ENCODE measurements around the gene TRPM6.
"Not testable (repeated sequence)": the region's sequence is repeated elsewhere in the genome, so short reads cannot be mapped to it uniquely, and the experiment has no call there.

The TRPM6 gene

GRCh38 chr9:74858751-74859414 is 28.8 kb downstream of the TRPM6 start:
- DNase-seq = no peak

GRCh38 chr9:74856989-74857388 is 30.7 kb downstream of the TRPM6 start:
- no peak for DNase-seq

DNA sequence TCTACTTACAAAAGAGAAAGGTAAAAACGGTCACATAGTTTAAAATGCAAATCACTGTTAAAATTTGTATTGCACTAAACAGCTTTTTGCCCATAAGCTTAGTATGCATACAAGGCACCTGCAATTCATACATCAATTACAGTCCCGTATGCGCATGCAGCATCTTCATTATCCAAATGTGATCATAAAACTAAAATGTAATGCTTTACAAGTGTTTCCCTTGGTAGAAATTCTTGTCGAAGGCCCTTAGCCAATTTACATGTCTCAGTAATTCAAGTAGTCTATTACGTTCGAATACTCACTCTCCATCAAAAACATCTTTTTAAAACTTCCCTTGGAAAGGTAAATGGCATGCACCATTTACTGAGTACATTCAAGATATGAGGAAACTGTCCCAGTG is 32.6 kb downstream of the TRPM6 start:
- DNase-seq = no peak

DNA sequence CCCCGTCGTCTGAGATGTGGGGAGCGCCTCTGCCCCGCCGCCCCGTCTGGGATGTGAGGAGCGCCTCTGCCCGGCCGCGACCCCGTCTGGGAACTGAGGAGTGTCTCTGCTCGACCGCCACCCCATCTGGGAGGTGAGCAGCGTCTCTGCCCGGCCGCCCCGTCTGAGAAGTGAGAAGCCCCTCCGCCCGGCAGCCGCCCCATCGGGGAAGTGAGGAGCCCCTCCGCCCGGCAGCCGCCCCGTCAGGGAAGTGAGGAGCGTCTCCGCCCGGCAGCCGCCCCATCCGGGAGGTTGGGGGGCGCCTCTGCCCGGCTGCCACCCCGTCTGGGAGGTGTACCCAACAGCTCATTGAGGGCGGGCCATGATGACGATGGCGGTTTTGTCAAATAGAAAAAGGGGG is 34.7 kb downstream of the TRPM6 start:
- DNase-seq = not testable (repeated sequence)

- DNase-seq = no peak
Observed at GRCh38 chr9:74848153-74848525, 39.6 kb downstream of the TRPM6 start.

- DNase-seq = no peak
Observed at GRCh38 chr9:74847478-74848152, 40.1 kb downstream of the TRPM6 start.

DNA sequence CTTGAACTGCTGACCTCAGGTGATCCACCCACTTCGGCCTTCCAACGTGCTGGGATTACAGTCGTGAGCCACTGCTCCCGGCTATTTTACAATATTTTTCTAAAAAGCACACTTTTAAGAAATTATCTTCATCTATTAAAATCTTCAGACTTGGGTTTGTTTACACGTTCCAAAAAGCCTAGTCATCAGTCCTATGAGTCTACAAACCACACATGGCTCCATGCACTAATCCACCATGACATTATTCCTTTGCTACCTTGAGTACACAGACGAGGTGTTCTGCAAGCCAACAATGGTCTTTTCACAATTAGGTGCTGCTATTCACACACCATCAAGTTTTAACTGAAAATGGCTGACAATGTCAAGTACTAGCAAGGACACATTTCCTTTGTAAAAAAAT is 41.0 kb downstream of the TRPM6 start:
- no peak for DNase-seq

GRCh38 chr9:74838351-74838750 is 49.4 kb downstream of the TRPM6 start:
- DNase-seq = no peak

DNA sequence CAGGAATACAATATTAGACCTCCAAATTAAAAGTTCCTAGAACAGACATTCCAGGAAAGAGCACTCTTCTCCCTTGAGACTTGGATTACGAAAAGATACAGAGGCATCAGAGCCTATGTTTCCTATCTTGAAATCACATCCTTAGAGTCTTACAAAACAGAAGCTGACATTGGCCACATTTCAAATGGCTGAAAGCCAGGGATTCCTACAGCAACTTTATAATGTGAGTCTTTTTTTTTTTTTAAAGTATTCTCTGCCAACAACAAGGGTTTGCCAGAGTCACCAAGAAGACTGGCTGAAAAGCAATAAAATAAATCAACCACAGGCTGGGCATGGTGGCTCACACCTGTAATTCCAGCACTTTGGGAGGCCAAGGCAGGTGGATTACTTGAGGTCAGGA is 63.1 kb downstream of the TRPM6 start:
- no peak for DNase-seq

- no peak for DNase-seq
Observed at GRCh38 chr9:74821636-74822035, 66.1 kb downstream of the TRPM6 start.

DNA sequence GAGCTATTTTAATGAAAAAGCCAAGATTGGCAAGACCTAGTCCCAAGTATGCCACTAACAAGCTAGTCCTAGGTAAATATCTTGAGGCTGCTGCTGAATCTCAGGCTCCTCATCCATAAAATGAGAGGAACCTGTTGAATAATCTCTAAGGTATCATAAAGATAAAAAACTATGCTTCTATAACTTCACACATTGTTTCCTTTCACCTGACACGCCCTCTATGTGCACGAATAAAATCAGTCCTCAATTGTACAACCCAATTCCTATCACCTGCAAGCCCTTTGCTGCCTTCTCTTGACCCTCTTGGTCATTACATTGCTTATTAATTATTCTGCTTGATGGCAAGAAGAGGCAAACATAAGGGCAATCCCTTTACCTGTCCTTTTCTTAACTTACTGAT is 69.9 kb downstream of the TRPM6 start:
- DNase-seq = no peak

DNA sequence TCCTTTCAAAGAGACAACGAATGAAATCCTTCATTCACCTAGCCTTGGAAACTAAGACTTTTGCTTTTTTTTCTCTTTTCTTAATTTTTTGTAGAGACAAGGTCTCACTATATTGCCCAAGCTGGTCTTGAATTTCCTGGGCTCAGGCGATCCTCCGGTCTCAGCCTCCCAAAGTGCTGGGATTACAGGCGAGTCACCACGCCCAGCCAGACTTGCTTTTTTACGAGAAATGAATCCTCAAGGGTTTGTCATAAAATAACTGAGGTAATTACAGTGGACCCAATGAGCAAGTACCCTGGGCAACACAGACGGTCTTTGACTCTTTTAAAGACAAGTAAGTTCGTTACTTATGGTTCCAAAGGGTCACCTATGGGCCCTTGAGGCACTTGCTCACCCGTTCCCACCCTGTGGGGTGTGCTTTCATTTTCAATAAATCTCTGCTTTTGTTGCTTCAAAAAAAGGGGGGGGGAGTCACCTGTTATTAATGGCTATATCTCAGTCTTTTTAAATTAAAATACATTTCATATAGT is 70.4 kb downstream of the TRPM6 start:
- no peak for DNase-seq

DNA sequence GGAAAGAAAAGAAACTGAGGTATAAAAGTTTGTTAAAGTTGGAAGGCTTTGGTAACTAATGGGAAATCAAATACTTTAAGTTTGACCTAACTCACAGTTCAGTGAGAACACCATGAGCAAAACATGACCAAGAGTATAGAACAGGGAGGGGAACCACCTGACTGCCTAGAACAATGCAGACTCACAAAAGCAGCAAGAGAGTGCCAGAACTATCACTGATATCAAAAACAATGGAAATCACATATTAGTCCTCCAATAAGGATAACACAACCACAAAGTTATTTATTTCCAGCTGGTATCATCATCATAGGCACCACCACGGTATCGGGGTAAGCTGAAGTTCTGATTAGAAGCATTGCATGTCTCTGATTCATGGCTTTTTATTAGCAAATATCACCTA is 77.5 kb downstream of the TRPM6 start:
- DNase-seq = no peak

DNA sequence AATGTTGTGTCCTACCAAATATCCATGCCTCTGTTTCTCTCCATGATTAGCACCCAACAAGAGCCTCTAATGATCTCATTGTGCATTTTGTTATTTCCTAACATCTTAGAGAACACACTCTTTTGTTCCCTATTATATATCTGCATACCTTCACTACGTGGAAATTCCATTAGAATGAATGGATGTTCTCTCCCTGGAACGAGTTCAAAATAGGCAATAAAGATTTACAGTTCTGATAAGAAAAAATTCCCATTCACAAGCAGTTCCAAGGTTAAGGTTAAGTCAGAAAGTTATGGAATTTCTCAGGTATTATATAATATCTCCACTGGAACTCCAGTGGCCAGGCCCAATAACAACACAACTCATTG is 83.7 kb downstream of the TRPM6 start:
- DNase-seq = no peak

GRCh38 chr9:74803376-74804017 is 84.2 kb downstream of the TRPM6 start:
- DNase-seq = no peak

- DNase-seq = peak; percentile 71
Observed at GRCh38 chr9:74800226-74800625, 87.5 kb downstream of the TRPM6 start.

GRCh38 chr9:74795803-74796202 is 91.9 kb downstream of the TRPM6 start:
- DNase-seq = no peak

DNA sequence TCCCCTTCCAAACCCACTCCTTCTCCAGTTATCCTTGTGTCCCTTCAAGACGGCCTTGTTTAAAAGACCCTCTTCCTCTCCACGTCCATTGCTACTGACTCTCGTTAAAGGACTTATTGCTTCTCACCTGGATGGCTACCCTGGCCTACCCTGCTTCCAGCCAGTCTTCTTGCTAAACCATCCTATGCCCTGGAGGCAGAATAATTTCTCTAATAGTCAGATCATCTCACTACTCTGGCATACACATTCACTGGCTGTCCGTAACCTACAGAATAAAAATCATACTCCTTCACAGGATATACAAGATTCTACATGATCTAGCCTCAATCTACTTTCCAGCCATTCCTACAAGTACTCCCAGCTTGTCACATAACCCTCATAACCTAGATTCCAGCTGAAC is 92.6 kb downstream of the TRPM6 start:
- no peak for DNase-seq

DNA sequence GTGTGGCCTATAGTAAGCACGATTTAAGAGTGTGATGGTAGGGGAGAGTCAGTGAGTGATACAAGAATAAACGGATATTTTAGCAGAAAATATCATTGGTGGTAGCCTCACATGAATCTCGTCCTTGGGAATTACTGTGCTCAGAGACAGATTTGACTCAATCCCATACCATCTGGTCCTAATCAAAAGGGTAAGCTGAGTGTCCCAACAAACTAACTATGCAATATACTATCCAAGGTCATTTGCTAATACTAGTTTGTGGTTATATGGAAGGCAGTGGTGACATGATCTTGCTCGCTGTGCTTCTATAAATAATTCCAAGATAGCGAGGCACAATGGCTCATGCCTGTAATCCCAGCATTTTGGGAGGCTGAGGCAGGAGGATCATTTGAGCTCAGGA is 103.2 kb downstream of the TRPM6 start:
- DNase-seq = no peak

DNA sequence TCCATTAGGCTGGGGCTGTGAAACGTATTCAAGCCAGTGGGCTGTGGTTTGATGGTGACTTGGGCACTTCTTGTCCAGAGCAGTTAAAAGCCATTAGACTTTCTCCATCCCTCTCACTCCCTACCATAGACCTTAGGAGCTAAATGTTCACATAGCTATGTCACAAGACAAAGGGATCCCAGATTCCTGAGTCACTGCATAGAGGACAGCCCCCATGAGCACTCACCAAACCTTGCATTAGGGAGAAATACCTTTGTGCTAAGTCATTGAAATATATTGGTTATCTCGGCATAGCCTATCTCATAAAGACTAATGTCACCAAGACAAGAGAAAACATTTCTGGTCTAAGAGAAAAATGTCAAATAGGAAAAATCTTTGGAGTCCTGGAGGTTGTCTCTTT is 104.3 kb downstream of the TRPM6 start:
- no peak for DNase-seq

DNA sequence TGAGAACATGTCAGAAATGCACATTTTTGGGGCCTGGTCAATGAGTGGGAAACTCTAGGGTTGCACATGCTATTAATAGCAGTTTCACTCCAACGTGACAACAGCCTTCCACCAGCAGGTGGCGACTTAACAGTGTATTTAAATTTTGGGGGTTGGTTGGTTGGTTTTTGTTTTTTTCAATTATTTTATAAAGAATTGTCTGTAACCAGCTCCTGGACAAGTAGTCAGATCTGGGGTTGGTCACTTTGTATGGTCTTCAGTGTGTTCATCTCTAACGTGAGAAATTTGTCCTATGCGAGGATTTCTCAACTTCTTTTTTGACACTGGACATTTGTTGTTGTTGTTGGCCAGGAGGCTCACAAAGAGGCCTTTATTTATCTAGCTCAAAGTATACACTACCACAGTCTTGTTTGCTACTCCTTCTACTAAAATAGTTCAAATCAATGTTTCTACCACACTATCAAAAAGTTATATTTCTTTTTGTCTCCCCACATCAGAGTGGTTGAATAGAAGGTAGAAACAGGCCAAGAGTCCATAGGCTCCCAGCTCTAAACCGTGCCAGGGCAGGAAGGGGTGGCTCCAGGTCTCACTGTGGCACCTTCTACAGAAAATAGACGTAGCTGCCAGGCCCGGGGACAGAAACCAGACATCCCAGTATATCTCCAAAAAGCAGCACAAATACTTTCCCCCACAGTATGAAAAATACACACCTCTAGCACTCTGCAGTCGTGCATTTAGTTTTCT is 110.4 kb downstream of the TRPM6 start:
- no peak for DNase-seq

DNA sequence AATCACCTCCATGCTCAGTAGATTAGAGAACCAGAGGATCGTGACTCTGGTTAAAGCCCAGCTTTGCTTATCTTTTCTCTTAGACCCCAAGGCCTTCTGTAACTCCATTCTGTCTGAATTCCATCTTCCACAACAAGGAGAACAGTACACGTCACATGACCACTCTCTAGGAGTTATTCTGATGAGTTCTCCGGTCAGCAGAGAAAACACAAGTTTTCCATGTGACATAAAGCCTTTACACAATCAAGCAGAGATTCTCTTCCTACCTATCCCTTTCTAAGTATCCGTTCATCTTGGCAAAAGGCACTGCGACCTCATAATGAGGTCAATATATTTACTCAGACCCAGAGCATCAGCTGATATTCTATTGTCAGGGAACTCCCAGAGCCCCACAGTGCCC is 112.3 kb downstream of the TRPM6 start:
- no peak for DNase-seq

DNA sequence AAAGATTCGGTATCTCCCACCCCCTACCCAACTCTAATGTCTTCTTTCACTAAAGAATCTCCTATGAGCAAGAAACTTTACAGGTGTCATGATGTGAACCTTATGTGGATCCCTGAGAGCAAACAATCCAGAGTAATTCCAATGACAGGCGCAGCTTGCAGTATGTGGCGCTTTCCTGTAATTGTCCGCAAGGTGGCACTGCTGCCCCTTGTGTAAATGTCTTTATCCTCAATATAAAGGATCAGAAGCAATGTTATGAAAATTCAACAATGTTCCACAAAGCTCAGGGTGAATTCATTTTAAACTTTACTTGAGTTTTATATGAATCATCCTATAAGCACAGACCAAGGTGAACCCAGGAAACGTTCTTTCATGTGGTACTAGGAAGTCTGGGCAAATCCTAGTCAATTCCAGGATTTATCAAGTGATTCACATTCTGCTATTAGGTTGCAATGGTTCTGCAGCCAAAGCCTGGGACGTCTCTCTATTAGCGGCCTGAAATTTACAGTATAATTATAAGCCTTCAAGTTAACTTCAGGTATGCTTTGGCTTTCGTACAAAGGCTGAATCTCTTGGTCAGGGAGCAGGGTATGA is 113.7 kb downstream of the TRPM6 start:
- DNase-seq = no peak
